ENCODE data around the gene KRTAP13-2.

- TF ChIP-seq CTCF (IDR thresholded peaks at IDR 0.05; ENCODE audit: control extremely low read depth in 1 of 3, insufficient read depth in 1 of 3, low read depth in 1 of 3, low read length in 3 of 3) (no peak), GTF2F1 (IDR thresholded peaks at IDR 0.05; ENCODE audit: borderline replicate concordance, low read depth, low read length) (no peak), EZH2 (IDR thresholded peaks at IDR 0.05; ENCODE audit: low read depth, low read length, severe bottlenecking) (no peak)
Observed at GRCh38 chr21:30338717-30339116, 33.4 kb downstream of the KRTAP13-2 start.

Data from H1 (cell line).